Measurements from ENCODE around the gene CLMN. TPM values are rescaled to one million over a fixed set of nuclear protein-coding genes. Genes with fewer than 3 reads are reported as not detected.

CLMN gene
- total RNA-seq, 1 donor from 2014 or later, result 9.6 TPM

DNA sequence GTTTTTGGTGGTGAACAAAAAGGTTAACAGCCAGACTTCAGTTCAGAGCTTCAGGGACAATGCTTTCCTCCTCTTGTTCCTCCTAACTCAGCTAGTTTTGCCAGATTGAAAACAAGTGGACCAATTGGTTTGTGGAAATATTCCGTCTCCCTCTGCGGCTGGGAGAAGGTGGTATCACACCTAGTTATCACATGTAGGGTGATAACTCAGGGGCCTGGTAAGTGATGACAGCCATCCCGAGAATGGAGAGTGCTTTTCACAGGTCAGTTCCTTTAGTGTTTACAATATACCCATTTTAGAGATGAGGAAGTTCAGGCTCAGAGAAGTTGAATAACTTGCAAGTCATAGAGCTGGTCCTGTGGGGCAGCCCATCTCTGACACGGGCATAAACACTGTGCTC, 101.7 kb downstream of the CLMN start:
- TF ChIP-seq, protein P1, sequence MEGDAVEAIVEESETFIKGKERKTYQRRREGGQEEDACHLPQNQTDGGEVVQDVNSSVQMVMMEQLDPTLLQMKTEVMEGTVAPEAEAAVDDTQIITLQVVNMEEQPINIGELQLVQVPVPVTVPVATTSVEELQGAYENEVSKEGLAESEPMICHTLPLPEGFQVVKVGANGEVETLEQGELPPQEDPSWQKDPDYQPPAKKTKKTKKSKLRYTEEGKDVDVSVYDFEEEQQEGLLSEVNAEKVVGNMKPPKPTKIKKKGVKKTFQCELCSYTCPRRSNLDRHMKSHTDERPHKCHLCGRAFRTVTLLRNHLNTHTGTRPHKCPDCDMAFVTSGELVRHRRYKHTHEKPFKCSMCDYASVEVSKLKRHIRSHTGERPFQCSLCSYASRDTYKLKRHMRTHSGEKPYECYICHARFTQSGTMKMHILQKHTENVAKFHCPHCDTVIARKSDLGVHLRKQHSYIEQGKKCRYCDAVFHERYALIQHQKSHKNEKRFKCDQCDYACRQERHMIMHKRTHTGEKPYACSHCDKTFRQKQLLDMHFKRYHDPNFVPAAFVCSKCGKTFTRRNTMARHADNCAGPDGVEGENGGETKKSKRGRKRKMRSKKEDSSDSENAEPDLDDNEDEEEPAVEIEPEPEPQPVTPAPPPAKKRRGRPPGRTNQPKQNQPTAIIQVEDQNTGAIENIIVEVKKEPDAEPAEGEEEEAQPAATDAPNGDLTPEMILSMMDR (conservative IDR thresholded peaks at IDR 0.05; ENCODE audit: low read depth, low read length), result no peak
- no peak overlapping the region for H3K4me3 ChIP-seq (ENCODE audit: low read depth, low read length)
- no peak for DNase-seq (ENCODE audit: low read depth)

DNA sequence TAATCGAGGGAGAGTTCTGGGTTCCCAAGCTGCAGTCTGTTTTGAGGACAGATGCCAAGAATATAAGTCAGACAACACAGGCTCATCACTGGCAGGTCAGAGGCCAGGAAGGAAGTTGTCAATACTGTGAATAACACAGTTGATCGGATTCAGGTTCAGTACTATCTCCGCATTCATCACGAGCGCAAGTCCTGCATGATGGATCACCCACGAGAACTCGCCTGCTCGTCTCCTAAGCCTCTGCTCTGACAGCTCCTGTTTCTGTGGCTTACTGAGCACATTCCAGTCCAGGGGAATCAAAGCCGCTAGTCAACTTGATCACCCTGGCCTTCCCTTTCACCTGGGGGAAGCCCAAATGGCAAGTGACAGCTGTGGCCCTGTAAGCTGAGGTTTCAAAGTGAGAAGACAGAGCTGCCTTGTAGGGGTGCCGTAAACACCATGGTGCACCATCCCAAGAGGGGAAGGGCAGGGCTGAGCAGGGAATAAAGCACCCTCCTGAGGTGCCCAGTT, 102.3 kb downstream of the CLMN start:
- H3K4me3 ChIP-seq (ENCODE audit: low read depth, low read length), result no peak overlapping the region
- TF ChIP-seq, protein P1 (conservative IDR thresholded peaks at IDR 0.05; ENCODE audit: low read depth, low read length), result no peak
- no peak for DNase-seq (ENCODE audit: low read depth)

DNA sequence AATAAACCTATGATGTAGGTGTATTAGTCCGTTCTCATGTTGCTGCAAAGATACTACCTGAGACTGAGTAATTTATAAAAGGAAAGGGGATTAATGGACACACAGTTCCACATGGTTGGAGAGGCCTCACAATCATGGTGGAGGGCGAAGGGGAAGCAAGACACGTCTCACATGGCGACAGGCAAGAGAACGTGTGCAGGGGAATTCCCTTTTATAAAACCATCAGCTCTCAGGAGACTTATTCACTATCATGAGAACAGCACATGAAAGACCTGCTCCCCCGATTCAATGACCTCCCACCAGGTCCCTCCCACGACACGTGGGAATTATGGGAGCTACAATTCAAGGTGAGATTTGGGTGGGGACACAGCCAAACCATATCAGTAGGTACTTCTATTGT, 103.7 kb downstream of the CLMN start:
- TF ChIP-seq, protein P1 (conservative IDR thresholded peaks at IDR 0.05; ENCODE audit: low read depth, low read length), result no peak
- H3K4me3 ChIP-seq (ENCODE audit: low read depth, low read length), result no peak overlapping the region
- DNase-seq (ENCODE audit: low read depth), result no peak

DNA sequence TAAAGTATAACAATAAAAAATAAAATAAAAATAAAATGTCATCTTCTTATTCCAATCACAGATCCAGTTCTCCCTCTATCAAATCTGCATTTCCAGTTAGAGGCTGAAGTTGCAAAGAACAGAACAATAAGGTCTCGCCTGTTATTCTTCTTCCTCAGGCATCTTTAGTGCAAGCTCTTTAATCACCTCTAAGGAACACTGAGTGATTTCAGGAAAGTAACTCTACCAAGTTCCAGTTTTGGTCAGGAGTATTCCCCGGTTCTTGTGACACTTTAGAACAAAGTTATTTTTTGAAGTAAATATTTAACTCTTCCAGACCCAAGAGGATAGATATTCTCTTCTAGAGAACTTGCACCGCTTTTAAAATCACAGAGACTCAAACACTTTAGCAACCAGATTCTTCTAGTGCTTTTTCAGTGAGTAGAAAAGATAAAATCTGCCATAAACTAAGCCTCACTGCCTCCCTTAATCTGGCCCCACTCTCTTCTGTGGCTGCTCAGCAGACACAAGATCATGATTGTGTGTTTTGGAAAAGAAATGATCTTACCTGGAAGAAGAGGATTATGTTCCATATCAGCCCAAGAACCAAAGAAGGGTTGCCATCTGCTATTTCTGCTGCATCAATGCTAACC, 104.5 kb downstream of the CLMN start:
- H3K4me3 ChIP-seq (ENCODE audit: low read depth, low read length), result no peak overlapping the region
- TF ChIP-seq, protein P1 (conservative IDR thresholded peaks at IDR 0.05; ENCODE audit: low read depth, low read length), result no peak
- no peak for DNase-seq (ENCODE audit: low read depth)

DNA sequence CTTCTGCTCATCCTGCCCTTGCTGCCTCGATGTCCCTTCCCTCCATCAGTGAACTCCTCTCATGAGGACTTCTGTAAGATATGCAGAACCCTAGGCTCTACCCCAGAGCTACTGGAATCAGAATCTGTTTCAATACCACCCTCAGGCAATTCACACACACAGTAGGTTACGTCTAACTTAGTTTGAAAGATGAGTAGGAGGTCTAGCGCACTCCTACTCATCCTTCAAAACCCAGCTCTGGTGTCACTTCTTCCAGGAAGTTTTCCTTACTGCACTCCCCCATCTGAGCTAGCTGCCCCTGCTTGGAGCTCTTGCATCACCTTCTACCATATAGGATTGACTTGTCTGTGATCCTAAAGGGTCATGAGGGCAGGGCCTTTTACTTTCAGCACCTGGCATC, 105.9 kb downstream of the CLMN start:
- TF ChIP-seq, protein P1 (conservative IDR thresholded peaks at IDR 0.05; ENCODE audit: low read depth, low read length), result no peak
- no peak for DNase-seq (ENCODE audit: low read depth)
- no peak overlapping the region for H3K4me3 ChIP-seq (ENCODE audit: low read depth, low read length)

DNA sequence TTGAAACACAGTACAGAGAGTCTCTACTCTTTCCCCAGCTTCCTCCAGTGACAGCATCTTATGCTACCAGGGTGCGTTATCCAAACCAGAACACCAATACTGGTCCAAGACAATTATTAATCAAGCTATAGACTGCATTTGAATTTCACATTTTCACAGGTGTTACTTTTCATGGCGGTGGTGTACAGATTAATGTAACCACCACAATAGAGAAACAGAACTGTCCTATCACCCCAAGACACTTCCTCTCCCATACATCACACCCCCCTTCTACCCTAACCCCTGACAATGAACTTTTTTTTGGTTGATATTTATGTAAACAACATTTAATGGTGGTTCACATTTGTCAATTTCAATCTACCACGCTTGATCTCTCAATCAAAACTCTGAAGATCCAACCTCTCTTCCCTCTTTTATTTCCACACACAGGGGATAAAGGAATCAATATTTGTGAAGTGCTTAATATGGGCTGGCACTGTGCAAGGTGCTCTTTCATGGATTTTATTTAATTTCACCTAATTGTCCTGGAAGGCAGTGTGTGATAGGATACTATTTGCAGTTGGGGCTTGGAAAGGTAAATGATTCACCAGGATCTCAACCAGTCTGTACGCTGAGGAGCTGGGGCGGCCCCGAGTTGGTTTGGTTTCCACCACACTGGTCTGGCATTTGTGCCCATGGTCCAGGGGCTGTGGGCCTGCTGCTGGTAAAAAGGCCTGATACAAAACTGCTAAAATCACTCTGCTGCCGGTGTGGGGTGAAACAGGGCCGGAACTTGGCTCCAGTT, 107.8 kb downstream of the CLMN start:
- DNase-seq (ENCODE audit: low read depth), result no peak
- H3K4me3 ChIP-seq (ENCODE audit: low read depth, low read length), result no peak overlapping the region
- TF ChIP-seq, protein P1 (conservative IDR thresholded peaks at IDR 0.05; ENCODE audit: low read depth, low read length), result no peak
